ENCODE data around the gene ATP6V0A1. TPM values are rescaled to one million over a fixed set of nuclear protein-coding genes. Genes with fewer than 3 reads are reported as not detected.

Gene ATP6V0A1
- total RNA-seq, 2 experiments from 2014 or later = 5.8 to 7.1 TPM

GRCh38 chr17:42509409-42509808, 50.7 kb downstream of the ATP6V0A1 start:
- intact Hi-C loops (cut with micrococcal nuclease) = no loop called here
- no peaks in the 10 kb centered on the region for H3K9me3 Mint-ChIP-seq
- DNase-seq (no peak), ATAC-seq (no peak)
- no peak overlapping the region for H3K27ac Mint-ChIP-seq
- TF ChIP-seq CTCF (IDR thresholded peaks at IDR 0.05) = no peak
- H3K27me3 Mint-ChIP-seq = no peaks in the 10 kb centered on the region
- POLR2A ChIA-PET = no interaction called here
- CTCF ChIA-PET = interaction anchor here (0.5 kb wide), 1 partner anchor 70 kb away, joined by 3 read pairs; no protein-coding TSS in a partner anchor
- no peaks in the 10 kb centered on the region for H3K4me1 Mint-ChIP-seq (ENCODE audit: low read depth)
- H3K36me3 Mint-ChIP-seq (ENCODE audit: low read depth) = no peaks in the 10 kb centered on the region
- H3K4me3 Mint-ChIP-seq = no peak overlapping the region

- ChIA-PET CTCF (interaction anchor here (1.1 kb wide), 1 partner anchor 68 kb away, joined by 3 read pairs; the partner anchor contains the start of gene PSMC3IP), POLR2A (no interaction called here)
- Mint-ChIP-seq H3K9me3 (no peaks in the 10 kb centered on the region), H3K27ac (no peak overlapping the region), H3K36me3 (ENCODE audit: low read depth) (no peaks in the 10 kb centered on the region), H3K27me3 (no peaks in the 10 kb centered on the region), H3K4me3 (no peak overlapping the region), H3K4me1 (ENCODE audit: low read depth) (no peaks in the 10 kb centered on the region)
- no peak for DNase-seq
- TF ChIP-seq CTCF (IDR thresholded peaks at IDR 0.05) = no peak
- no peak for ATAC-seq
- intact Hi-C loops (cut with micrococcal nuclease) = no loop called here
Measured at GRCh38 chr17:42509841-42510240, 51.2 kb downstream of the ATP6V0A1 start.

GRCh38 chr17:42512246-42512645, 53.6 kb downstream of the ATP6V0A1 start:
- ChIA-PET CTCF (interaction anchor here (0.6 to 2.4 kb wide), 4 partner anchors 15 to 109 kb away, joined by 3 to 9 read pairs (median 3); no protein-coding TSS in a partner anchor), POLR2A (interaction anchor here (0.5 kb wide), 1 partner anchor 71 kb away, joined by 4 read pairs; no protein-coding TSS in a partner anchor)
- Mint-ChIP-seq H3K9me3 (no peaks in the 10 kb centered on the region), H3K4me1 (ENCODE audit: low read depth) (no peaks in the 10 kb centered on the region), H3K36me3 (ENCODE audit: low read depth) (no peaks in the 10 kb centered on the region), H3K27ac (no peak overlapping the region), H3K4me3 (no peak overlapping the region), H3K27me3 (no peaks in the 10 kb centered on the region)
- TF ChIP-seq CTCF (IDR thresholded peaks at IDR 0.05) = no peak
- intact Hi-C loops (cut with micrococcal nuclease) = no loop called here
- DNase-seq (no peak), ATAC-seq (no peak)

GRCh38 chr17:42512733-42513251, 54.1 kb downstream of the ATP6V0A1 start:
- no peak for TF ChIP-seq CTCF (IDR thresholded peaks at IDR 0.05)
- ChIA-PET CTCF (interaction anchor here (0.6 to 2.4 kb wide), 4 partner anchors 14 to 110 kb away, joined by 3 to 9 read pairs (median 3); no protein-coding TSS in a partner anchor), POLR2A (no interaction called here)
- Mint-ChIP-seq H3K27ac (no peak overlapping the region), H3K4me1 (ENCODE audit: low read depth) (no peaks in the 10 kb centered on the region), H3K27me3 (no peaks in the 10 kb centered on the region), H3K36me3 (ENCODE audit: low read depth) (no peaks in the 10 kb centered on the region), H3K9me3 (no peaks in the 10 kb centered on the region), H3K4me3 (no peak overlapping the region)
- no peak for ATAC-seq
- intact Hi-C loops (cut with micrococcal nuclease) = no loop called here
- DNase-seq = no peak

GRCh38 chr17:42513686-42514085, 55.0 kb downstream of the ATP6V0A1 start:
- CTCF ChIA-PET = interaction anchor here (1.4 to 2.4 kb wide), 5 partner anchors 14 to 74 kb away, joined by 3 to 9 read pairs (median 7); no protein-coding TSS in a partner anchor
- POLR2A ChIA-PET = no interaction called here
- H3K9me3 Mint-ChIP-seq = no peaks in the 10 kb centered on the region

More at GRCh38 chr17:42513686-42514085, 55.0 kb downstream of the ATP6V0A1 start:
- Mint-ChIP-seq H3K27me3 (no peaks in the 10 kb centered on the region), H3K4me3 (no peak overlapping the region), H3K27ac (no peak overlapping the region), H3K4me1 (ENCODE audit: low read depth) (no peaks in the 10 kb centered on the region), H3K36me3 (ENCODE audit: low read depth) (no peaks in the 10 kb centered on the region)
- ATAC-seq = no peak
- no peak for DNase-seq
- intact Hi-C loops (cut with micrococcal nuclease) = no loop called here
- no peak for TF ChIP-seq CTCF (IDR thresholded peaks at IDR 0.05)

Measured in activated CD8-positive, alpha-beta T cell treated with anti-CD3 and anti-CD28 coated beads for 36 hours (primary cell).